SU-DHL-6 (cell line): ENCODE measurements around the gene LAYN.

Experiments
- H2AFZ ChIP-seq: fragments of 200-600 bp; sonication (generic); 2 replicates; pipeline ENCODE4 v1.6.1; 2014; ENCODE audit warnings: low read depth, mild to moderate bottlenecking, moderate library complexity, mixed read lengths, antibody characterized with exemption, low read length; ENCODE audit not compliant: severe bottlenecking
- H3F3A ChIP-seq: fragments of 200-600 bp; shearing (Covaris generic); 2 replicates; pipeline ENCODE4 v1.6.0; 2016; ENCODE audit warnings: antibody characterized with exemption, mild to moderate bottlenecking; ENCODE audit not compliant: insufficient read depth
- H3K27ac ChIP-seq: fragments of 200-600 bp; sonication (generic); 2 replicates; pipeline ENCODE4 v1.5.1; 2016; ENCODE audit warnings: low read depth, mild to moderate bottlenecking, low read length, moderate library complexity, mixed read lengths
- H3K27me3 ChIP-seq: fragments of 200-600 bp; sonication (generic), shearing (Covaris generic); 2 replicates; pipeline ENCODE4 v1.6.0; 2014; ENCODE audit warnings: mild to moderate bottlenecking, low read length
- H3K36me3 ChIP-seq: fragments of 200-600 bp; sonication (generic); 2 replicates; pipeline ENCODE4 v1.6.1; 2014; ENCODE audit warnings: mild to moderate bottlenecking, low read length, mixed read lengths
- H3K4me2 ChIP-seq: fragments of 300-600, 200-600 bp; shearing (Covaris generic), sonication (generic); 2 replicates; pipeline ENCODE4 v1.6.0; 2014; ENCODE audit warnings: low read length, low read depth, mild to moderate bottlenecking; ENCODE audit not compliant: poor library complexity, severe bottlenecking
- H3K4me3 ChIP-seq: fragments of 200-600 bp; sonication (generic); 2 replicates; pipeline ENCODE4 v1.5.1; 2014; ENCODE audit warnings: antibody characterized with exemption, low read length, mild to moderate bottlenecking, mixed read lengths; ENCODE audit not compliant: insufficient read depth, poor library complexity, severe bottlenecking
- H3K79me2 ChIP-seq: fragments of 200-600 bp; sonication (generic); 2 replicates; pipeline ENCODE4 v1.6.1; 2014; ENCODE audit warnings: mild to moderate bottlenecking, low read length, moderate library complexity; ENCODE audit not compliant: insufficient read depth
- H3K9ac ChIP-seq: fragments of 200-600 bp; sonication (generic); 2 replicates; pipeline ENCODE4 v1.7.0; 2014; ENCODE audit warnings: mild to moderate bottlenecking, low read length
- H3K9me2 ChIP-seq: fragments of 200-600 bp; sonication (generic); replicated peaks from 2 replicates; pipeline ENCODE4 v1.6.1; 2014; ENCODE audit warnings: low read length; ENCODE audit not compliant: insufficient read depth
- H3K9me3 ChIP-seq: fragments of 200-600 bp; sonication (generic); 2 replicates; pipeline ENCODE4 v1.6.1; 2014; ENCODE audit warnings: low read length, mixed read lengths; ENCODE audit not compliant: insufficient read depth
- H4K20me1 ChIP-seq: fragments of 200-600 bp; sonication (generic); 2 replicates; pipeline ENCODE4 v1.6.1; 2014; ENCODE audit warnings: low read depth, mild to moderate bottlenecking, antibody characterized with exemption, low read length, moderate library complexity, mixed read lengths
- EZH2phosphoT487 ChIP-seq: fragments of 200-600 bp; sonication (generic), shearing (Covaris generic); conservative IDR thresholded peaks from 2 replicates; pipeline ENCODE4 v1.6.1; 2018; ENCODE audit warnings: mild to moderate bottlenecking, antibody characterized with exemption, low read length, moderate library complexity, mixed read lengths
- TF ChIP-seq, protein P1 (sequence below): fragments of 200-600 bp; sonication (generic); IDR thresholded peaks from one replicate; pipeline ENCODE4 v1.5.1; 2017; ENCODE audit warnings: antibody characterized with exemption, mild to moderate bottlenecking, low read length, moderate library complexity; ENCODE audit not compliant: insufficient read depth, poor library complexity, severe bottlenecking

LAYN gene

DNA sequence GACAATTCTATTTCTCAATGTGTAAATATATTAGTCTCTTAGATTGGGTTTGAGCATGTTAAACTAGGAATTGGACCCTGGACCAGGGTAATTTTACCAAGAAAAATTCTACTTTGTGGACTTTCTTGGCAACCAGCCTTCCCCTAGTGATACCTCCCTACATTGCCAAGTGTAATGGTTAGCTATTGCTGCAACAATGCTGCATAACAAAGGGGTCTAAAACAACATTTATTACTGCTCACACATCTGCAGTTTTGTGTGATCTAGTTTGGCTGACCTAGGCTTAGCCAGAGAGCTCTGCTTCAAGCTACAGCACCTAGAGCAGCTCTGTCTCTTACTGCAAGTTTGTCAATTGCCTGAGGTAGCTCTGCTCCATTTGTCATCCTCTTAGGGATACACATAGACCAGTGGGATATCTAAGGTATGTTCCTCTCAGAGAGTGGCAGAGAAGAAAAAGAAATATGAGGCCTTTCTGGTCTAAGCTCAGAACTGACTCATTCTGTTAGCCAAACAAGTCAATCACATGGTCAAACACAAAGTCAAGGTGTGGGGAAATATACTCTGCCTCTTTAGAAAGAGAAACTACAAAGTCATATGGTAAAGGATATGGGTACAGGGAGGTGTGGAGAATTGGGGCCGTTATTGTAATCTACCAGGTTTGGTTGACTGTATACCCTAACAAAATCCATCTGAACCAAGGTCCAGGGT lies 2.0 kb upstream of the LAYN start:
- H3K9ac ChIP-seq, result no peak overlapping the region
- no peaks in the 10 kb centered on the region for H3K9me2 ChIP-seq
- H3K9me3 ChIP-seq, result no peaks in the 10 kb centered on the region
- no peak overlapping the region for H3K27ac ChIP-seq
- H2AFZ ChIP-seq, result no peak overlapping the region
- no peak overlapping the region for H3K4me3 ChIP-seq
- H4K20me1 ChIP-seq, result no peaks in the 10 kb centered on the region
- no peak overlapping the region for H3K4me2 ChIP-seq
- H3K36me3 ChIP-seq, result no peaks in the 10 kb centered on the region
- no peaks in the 10 kb centered on the region for H3F3A ChIP-seq
- H3K79me2 ChIP-seq, result no peaks in the 10 kb centered on the region
- TF ChIP-seq, protein P1, sequence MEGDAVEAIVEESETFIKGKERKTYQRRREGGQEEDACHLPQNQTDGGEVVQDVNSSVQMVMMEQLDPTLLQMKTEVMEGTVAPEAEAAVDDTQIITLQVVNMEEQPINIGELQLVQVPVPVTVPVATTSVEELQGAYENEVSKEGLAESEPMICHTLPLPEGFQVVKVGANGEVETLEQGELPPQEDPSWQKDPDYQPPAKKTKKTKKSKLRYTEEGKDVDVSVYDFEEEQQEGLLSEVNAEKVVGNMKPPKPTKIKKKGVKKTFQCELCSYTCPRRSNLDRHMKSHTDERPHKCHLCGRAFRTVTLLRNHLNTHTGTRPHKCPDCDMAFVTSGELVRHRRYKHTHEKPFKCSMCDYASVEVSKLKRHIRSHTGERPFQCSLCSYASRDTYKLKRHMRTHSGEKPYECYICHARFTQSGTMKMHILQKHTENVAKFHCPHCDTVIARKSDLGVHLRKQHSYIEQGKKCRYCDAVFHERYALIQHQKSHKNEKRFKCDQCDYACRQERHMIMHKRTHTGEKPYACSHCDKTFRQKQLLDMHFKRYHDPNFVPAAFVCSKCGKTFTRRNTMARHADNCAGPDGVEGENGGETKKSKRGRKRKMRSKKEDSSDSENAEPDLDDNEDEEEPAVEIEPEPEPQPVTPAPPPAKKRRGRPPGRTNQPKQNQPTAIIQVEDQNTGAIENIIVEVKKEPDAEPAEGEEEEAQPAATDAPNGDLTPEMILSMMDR, result no peak
- no peak for TF ChIP-seq EZH2phosphoT487
- no peaks in the 10 kb centered on the region for H3K27me3 ChIP-seq

DNA sequence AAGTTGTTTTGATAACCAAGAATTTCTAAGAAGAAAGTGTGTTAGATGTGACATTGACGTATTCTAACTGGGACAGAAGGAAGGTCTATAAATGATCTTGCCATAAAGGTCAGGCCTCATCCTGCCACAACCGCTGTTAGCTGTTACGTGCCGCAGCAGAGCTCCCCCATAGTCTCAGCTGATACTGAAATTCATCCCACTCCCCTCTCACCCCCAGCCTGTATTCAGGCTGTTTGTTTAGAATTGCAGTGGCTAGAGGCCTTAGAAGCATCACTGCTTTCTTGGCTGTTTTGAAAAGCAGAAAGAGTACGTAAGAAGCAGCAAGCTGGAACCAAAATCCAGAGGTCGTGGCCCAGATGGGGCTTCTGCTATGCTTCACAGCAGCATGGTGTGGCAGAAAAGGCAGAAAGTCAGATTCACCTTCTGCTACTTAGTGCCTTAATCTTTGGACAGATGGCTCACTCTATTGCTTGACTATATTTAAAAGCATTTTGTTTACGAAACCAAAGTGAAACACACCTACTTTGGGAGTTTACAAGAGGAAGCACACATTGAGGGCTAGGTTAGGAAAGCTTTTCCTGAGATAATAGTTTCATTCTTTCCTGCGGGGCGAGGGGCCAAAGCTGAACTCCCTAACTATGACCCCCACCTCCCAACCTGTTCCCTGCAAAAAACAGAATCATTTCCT lies 950 bp upstream of the LAYN start:
- TF ChIP-seq EZH2phosphoT487, result no peak
- TF ChIP-seq, protein P1, result no peak
- Histone ChIP-seq H3K9ac (no peak overlapping the region), H4K20me1 (no peaks in the 10 kb centered on the region), H3K27ac (no peak overlapping the region), H3K9me2 (no peaks in the 10 kb centered on the region), H3F3A (no peaks in the 10 kb centered on the region), H2AFZ (no peak overlapping the region), H3K79me2 (no peaks in the 10 kb centered on the region), H3K9me3 (no peaks in the 10 kb centered on the region), H3K36me3 (no peaks in the 10 kb centered on the region), H3K27me3 (no peaks in the 10 kb centered on the region), H3K4me2 (no peak overlapping the region), H3K4me3 (no peak overlapping the region)

DNA sequence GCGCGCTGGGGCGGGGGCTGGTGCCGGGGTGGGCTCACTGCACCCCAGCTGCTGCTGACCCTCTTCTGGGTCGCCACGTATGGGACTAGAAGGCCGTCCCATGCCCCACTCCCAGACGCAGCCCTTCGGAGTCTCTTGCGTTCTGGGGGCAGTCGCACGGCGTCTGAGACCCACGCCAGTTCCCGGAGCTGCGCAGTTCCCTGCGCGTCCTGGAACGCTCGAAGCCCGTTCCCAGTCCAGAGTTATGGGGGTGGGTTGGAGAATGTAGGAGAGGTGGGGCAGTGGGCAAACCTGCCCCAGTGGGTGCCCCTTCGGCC lies 375 bp downstream of the LAYN start:
- Histone ChIP-seq H3K79me2 (no peaks in the 10 kb centered on the region), H3K9ac (no peak overlapping the region), H2AFZ (no peak overlapping the region), H3K9me3 (no peaks in the 10 kb centered on the region), H3K36me3 (no peaks in the 10 kb centered on the region), H4K20me1 (no peaks in the 10 kb centered on the region), H3K27me3 (no peaks in the 10 kb centered on the region), H3K4me2 (no peak overlapping the region), H3K9me2 (no peaks in the 10 kb centered on the region), H3K4me3 (no peak overlapping the region), H3F3A (no peaks in the 10 kb centered on the region), H3K27ac (no peak overlapping the region)
- no peak for TF ChIP-seq EZH2phosphoT487
- TF ChIP-seq, protein P1, result no peak
